Subcutaneous adipose tissue (tissue), 4 donors: ENCODE results near the gene NOL12. TPM values are rescaled to one million over a fixed set of nuclear protein-coding genes. Genes with fewer than 3 reads are reported as not detected.

Source experiments
- CTCF ChIP-seq: fragments of 450-650 bp; IDR thresholded peaks from one replicate; pipeline ENCODE4 v1.5.1; 2016; ENCODE audit warnings: low read depth, mild to moderate bottlenecking, control low read depth, antibody characterized with exemption, moderate library complexity
- total RNA-seq, 4 donors: library from RNA; depleted of rRNA; stranded (reverse); fragments of >200 nt; gene quantifications; one replicate each; pipeline ENCODE4 v1.1.0, GENCODE V29; 2016

Gene NOL12
- total RNA-seq, 4 donors from 2014 or later = 18.7 to 35.8 (median 21.4) TPM

DNA sequence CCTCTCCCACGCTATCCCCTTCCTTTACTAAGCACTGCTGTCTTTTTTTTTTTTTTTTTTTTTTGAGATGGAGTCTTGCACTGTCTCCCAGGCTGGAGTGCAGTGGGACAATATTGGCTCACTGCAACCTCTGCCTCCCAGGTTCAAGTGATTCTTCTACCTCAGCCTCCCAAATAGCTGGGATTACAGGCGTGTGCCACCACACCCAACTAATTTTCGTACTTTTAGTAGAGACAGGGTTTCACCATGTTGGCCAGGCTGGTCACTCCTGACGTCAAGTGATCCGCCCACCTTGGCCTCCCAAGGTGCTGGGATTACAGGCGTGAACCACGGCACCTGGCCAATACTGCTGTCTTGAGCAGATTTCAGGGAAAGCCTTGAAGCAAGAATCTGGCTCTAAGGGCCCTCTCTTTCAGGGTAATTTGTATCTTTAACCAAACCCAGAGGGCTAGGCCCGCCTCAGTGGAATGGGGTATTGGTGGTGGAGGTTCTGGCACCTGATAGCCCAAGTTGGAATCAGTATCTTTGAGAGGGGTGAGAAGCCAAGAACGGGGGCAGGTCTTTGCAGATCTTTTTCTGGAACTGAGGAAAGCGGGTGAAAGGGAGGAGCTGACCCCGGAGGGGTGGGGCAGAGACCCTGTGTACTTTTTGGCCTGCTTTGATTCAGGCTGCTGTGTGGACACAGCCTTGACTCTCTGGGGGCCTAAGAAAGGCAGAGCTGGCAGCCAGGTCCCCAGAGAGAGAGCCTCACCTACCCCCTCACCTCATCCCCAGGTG, 47.7 kb downstream of the NOL12 start:
- TF ChIP-seq CTCF = no peak

DNA sequence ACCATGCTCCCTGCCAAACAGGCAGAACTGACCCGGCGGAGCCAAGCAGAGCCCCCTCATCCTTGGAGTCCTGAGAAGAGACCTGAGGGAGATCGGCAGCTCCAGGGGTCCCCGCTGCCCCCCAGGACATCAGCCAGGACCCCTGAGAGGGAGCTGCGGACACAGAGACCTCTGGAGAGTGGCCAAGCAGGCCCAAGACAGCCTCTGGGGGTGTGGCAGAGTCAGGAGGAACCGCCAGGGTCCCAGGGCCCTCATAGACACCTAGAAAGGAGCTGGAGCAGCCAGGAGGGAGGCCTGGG, 48.2 kb downstream of the NOL12 start:
- TF ChIP-seq CTCF = no peak

- no peak for TF ChIP-seq CTCF
Measured at GRCh38 chr22:37734964-37735451, 48.9 kb downstream of the NOL12 start.

DNA sequence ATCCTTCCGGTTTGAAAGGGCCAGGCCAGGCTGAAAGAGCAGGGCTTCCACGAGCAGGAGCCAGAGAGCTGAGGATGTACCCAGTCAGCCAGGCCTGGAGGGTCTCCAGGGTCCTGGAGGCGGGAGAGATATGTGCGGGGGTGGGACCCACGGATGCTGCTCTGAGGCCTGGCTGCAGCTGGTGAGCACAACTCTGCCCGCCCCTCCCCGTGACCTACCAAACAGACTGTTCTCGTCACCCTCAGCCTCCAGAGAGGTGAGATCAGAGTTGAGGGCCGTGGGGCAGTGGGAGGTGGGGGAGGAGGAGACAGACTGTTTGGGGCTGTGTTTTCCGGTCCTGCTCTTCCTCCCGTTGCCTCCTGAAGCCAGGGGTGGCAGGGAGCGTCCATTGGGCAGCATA, 52.9 kb downstream of the NOL12 start:
- no peak for TF ChIP-seq CTCF

- TF ChIP-seq CTCF = no peak
Measured at GRCh38 chr22:37739611-37740049, 53.5 kb downstream of the NOL12 start.

DNA sequence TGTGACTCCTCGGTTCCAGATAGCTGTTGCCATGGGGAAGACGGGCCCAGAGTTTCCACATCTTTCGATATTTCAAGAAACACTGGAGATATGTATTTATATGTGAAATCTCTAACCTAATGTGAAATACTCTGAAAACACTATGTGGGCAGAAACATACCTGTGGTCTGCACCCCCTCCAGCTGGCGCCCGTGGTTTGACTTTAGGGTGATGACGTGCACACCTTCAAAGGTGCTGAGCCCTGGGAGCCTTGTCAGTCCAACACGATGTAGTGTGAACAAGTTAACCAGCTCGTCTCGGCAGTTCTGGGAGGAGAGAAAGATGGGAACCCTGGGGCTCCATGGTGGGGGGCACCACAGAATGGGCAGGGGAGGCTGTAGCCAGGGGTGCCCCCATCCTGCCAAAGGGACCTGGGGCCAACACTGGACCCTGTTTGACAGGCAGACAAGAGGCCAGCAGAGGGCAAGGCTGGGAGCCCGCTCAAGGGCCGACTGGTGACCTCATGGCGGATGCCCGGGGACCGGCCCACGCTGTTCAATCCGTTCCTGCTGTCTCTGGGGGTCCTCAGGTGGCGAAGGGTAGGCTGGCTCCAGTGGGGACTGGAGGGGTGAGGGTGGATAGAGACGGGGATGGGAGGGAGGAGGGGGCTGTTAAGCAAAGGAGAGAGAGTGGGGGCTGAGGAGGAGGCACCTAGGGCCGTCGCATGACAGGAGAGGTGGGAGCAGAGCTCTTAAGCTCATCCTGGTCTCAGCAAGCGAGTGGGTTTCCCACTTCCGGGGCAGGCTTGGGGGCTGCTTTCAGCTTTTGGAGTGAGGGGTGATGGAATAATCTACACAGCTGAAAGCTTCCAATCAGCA, 54.5 kb downstream of the NOL12 start:
- no peak for TF ChIP-seq CTCF

DNA sequence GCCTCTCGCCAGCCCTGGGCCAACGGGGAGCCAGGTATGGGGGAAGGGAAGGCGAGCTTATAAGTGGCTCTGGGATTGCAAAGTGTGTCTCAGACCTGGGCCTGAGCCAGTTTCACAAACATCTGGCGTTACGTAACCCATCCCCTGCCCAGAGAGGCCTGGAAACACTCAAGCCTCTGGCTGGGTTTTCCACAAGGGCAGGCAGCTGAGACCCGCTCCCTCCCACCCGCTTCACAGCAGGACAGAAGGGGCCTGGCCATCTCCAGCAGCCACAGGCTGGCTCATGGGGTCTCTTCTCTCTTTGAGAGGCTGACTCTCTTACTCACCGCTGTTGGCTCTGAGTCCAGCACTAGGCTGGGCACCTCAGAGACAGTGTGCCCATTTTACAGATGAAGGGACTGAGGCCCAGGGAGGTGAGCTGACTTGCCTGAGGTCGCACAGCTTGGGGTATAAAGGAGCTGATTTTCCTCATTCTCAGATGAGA, 55.2 kb downstream of the NOL12 start:
- TF ChIP-seq CTCF = no peak
